Fibroblast of the aortic adventitia (primary cell): ENCODE measurements around the gene SIRT3. TPM values are rescaled to one million over a fixed set of nuclear protein-coding genes. Genes with fewer than 3 reads are reported as not detected.
"Not testable (repeated sequence)": the region's sequence is repeated elsewhere in the genome, so short reads cannot be mapped to it uniquely, and the experiment has no call there.

Source experiments
- DNase-seq: peaks from one replicate; pipeline ENCODE4 v3.0.0-alpha.2; 2010; ENCODE audit warnings: low read depth
- H3K4me3 ChIP-seq: 2 replicates; pipeline ENCODE4 v1.5.1; 2011; ENCODE audit warnings: low read depth, mild to moderate bottlenecking, control low read depth, low read length, moderate library complexity
- total RNA-seq: library from RNA; depleted of rRNA; stranded (reverse); fragments of >200 nt; gene quantifications from 2 replicates; pipeline ENCODE4 v1.2.3, GENCODE V29; 2012; ENCODE audit warnings: low replicate concordance
- TF ChIP-seq, protein P1 (sequence below): IDR thresholded peaks from 2 replicates; pipeline ENCODE4 v1.5.1; 2011; ENCODE audit warnings: mild to moderate bottlenecking, low read length, control low read depth, inconsistent platforms; ENCODE audit not compliant: insufficient read depth

The SIRT3 gene
- total RNA-seq, 1 donor, result 8.2 TPM

GRCh38 chr11:199782-200181, 36.4 kb downstream of the SIRT3 start:
- TF ChIP-seq, protein P1, sequence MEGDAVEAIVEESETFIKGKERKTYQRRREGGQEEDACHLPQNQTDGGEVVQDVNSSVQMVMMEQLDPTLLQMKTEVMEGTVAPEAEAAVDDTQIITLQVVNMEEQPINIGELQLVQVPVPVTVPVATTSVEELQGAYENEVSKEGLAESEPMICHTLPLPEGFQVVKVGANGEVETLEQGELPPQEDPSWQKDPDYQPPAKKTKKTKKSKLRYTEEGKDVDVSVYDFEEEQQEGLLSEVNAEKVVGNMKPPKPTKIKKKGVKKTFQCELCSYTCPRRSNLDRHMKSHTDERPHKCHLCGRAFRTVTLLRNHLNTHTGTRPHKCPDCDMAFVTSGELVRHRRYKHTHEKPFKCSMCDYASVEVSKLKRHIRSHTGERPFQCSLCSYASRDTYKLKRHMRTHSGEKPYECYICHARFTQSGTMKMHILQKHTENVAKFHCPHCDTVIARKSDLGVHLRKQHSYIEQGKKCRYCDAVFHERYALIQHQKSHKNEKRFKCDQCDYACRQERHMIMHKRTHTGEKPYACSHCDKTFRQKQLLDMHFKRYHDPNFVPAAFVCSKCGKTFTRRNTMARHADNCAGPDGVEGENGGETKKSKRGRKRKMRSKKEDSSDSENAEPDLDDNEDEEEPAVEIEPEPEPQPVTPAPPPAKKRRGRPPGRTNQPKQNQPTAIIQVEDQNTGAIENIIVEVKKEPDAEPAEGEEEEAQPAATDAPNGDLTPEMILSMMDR, result no peak
- H3K4me3 ChIP-seq, result no peak overlapping the region
- DNase-seq, result no peak

- TF ChIP-seq, protein P1, result no peak
- H3K4me3 ChIP-seq, result no peak overlapping the region
- no peak for DNase-seq
Observed at GRCh38 chr11:199004-199581, 37.0 kb downstream of the SIRT3 start.

DNA sequence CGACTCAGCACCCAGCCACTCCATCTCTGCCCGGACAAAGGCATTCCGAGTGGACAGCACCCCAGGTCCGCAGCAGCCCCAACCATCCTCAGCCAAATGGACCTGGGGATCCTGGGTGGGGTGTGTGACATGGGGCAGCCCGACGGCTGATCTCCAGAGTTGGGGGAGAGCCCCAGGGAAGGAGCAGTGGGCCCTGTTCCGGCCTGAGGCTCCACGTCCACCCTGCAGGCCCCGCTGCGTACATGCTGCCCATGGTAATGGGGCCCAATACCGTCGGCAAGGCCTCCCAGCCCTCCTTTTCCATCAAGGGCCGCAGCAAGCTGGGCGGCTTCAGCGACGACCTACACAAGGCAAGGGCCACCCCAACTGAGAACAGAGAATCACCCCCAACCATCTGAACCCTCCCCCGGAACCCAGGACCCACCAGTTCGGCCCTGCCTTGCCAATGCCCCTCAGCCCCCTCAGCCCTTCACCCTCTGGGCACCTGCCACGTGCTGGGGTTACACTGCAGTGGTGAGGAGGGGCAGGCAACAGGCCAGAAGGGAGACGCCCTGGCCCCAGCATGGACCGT, 37.8 kb downstream of the SIRT3 start:
- H3K4me3 ChIP-seq, result no peak overlapping the region
- no peak for DNase-seq
- TF ChIP-seq, protein P1, result no peak

DNA sequence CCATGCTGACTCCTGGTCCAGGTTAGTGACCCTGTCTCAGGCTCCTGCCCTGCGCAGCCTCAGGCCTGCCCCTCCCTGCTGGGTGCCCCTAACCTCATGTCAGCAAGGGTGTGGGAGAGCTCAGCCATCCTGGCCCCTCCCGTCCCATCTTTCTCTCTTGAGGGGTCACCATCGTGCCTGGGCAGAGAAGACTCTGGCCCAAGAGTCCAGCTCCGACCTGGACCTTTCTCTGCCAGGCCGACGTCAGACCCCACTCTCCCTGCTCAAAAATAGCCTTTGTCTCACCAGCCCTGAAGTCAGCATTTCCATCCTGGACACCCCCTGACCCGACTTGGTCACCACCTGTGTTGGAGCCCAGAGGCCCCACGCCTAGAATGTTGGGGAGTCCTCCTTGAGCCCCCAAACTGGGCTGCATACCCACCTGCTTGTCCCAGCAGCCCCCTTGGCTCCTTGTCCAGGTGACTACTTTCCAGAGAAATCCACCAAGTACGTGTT, 38.4 kb downstream of the SIRT3 start:
- no peak for DNase-seq
- TF ChIP-seq, protein P1, result no peak
- no peak overlapping the region for H3K4me3 ChIP-seq

DNA sequence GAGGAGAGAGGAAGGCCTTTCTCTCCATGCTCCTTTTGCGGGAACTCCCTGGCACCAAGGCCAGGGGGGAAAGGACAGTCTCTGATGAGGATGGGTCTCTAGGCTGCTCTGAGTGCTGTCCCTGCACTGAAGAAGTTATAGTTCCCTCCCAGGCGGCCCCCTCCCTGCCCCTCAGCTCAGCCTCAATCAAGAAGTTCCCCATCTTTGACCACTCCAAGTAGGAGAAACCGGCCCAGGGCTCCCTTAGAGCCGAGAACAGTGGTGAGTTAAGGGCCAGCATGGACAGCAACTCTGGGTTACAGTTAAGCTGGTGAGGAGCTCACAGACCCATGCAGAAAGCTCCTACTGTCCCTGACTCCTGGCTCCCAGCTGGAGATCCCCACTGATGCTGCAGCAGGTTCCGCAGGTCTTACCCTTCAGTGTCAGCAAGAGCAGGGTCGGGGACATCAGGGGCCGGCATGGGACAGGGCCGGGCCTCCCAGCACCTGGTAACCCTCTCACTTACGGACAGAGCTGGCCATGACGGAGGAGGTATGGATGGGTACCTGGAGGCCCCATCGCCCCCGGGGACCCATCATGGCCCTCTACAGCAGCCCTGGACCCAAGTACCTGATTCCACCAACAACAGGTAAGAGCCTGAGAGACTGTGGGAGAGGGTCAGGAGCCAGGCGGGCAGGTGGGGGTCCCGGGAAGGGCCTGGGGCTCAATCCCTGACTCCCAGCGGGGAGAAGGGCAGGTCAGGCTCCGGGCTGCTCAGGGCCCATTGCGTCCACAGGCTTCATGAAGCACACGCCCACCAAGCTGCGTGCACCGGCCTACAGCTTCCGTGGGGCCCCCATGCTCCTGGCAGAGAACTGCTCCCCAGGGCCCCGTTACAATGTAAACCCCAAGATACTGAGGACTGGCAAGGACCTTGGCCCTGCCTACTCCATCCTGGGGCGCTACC, 39.1 kb downstream of the SIRT3 start:
- TF ChIP-seq, protein P1, result no peak
- no peak overlapping the region for H3K4me3 ChIP-seq
- no peak for DNase-seq

DNA sequence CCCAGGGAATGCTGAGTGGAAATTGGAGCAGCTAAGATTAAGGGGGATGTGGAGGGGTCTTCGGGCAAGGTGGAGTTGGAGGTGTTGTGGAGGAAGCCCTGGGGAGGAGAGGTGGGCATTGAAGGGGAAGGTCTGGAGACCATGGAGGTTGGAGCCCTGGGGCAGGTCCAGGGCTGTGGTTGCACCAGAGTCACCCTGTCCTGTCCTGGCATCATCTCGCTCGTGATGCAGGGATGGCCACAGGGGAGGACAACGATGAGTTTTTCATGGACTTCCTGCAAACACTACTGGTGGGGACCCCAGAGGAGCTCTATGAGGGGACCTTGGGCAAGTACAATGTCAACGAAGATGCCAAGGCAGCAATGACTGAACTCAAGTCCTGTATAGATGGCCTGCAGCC, 42.7 kb downstream of the SIRT3 start:
- not testable (repeated sequence) for DNase-seq, H3K4me3 ChIP-seq

- H3K4me3 ChIP-seq, DNase-seq: not testable (repeated sequence)
Observed at GRCh38 chr11:192674-193128, 43.4 kb downstream of the SIRT3 start, which contains the start of gene SCGB1C1. Gene SCGB1C1 (plus strand): TSS chr11:193078. CDS start chr11:193100, 22 bp downstream.
